ENCODE data around the gene SLC9A9. TPM values are rescaled to one million over a fixed set of nuclear protein-coding genes. Genes with fewer than 3 reads are reported as not detected.
"Not testable (repeated sequence)": the region's sequence is repeated elsewhere in the genome, so short reads cannot be mapped to it uniquely, and the experiment has no call there.

SLC9A9 gene
- total RNA-seq, 1 donor from 2014 or later = 3.5 TPM

GRCh38 chr3:143433787-143434378 is 414.4 kb downstream of the SLC9A9 start:
- Mint-ChIP-seq H3K36me3 (ENCODE audit: unreplicated experiment) (no peaks in the 10 kb centered on the region), H3K27ac (ENCODE audit: unreplicated experiment) (no peak overlapping the region), H3K4me1 (ENCODE audit: unreplicated experiment) (peaks cover 1% of the 10 kb centered on the region), H3K4me3 (ENCODE audit: unreplicated experiment) (no peak overlapping the region), H3K9me3 (ENCODE audit: unreplicated experiment) (no peaks in the 10 kb centered on the region), H3K27me3 (ENCODE audit: unreplicated experiment) (no peaks in the 10 kb centered on the region)
- DNase-seq (ENCODE audit: extremely low spot score, unreplicated experiment) = no peak
- peak; percentile 48 for TF ChIP-seq CTCF (IDR thresholded peaks at IDR 0.05)

- not testable (repeated sequence) for H3K4me3 Mint-ChIP-seq (ENCODE audit: unreplicated experiment); DNase-seq (ENCODE audit: extremely low spot score, unreplicated experiment); H3K27ac Mint-ChIP-seq (ENCODE audit: unreplicated experiment); H3K9me3 Mint-ChIP-seq (ENCODE audit: unreplicated experiment); H3K27me3 Mint-ChIP-seq (ENCODE audit: unreplicated experiment); H3K36me3 Mint-ChIP-seq (ENCODE audit: unreplicated experiment)
- peaks cover 11% of the 10 kb centered on the region for H3K4me1 Mint-ChIP-seq (ENCODE audit: unreplicated experiment)
These were observed 417.0 kb downstream of the SLC9A9 start for GRCh38 chr3:143431298-143431697.

- no peaks in the 10 kb centered on the region for H3K27me3 Mint-ChIP-seq (ENCODE audit: unreplicated experiment)
- no peak overlapping the region for H3K4me3 Mint-ChIP-seq (ENCODE audit: unreplicated experiment)
- no peaks in the 10 kb centered on the region for H3K36me3 Mint-ChIP-seq (ENCODE audit: unreplicated experiment)
- DNase-seq (ENCODE audit: extremely low spot score, unreplicated experiment) = no peak
- TF ChIP-seq CTCF (IDR thresholded peaks at IDR 0.05) = no peak
- no peaks in the 10 kb centered on the region for H3K9me3 Mint-ChIP-seq (ENCODE audit: unreplicated experiment)
- H3K4me1 Mint-ChIP-seq (ENCODE audit: unreplicated experiment) = peaks cover 11% of the 10 kb centered on the region
- H3K27ac Mint-ChIP-seq (ENCODE audit: unreplicated experiment) = no peak overlapping the region
These were observed 417.7 kb downstream of the SLC9A9 start for GRCh38 chr3:143430568-143430967.

GRCh38 chr3:143429628-143430514 is 418.4 kb downstream of the SLC9A9 start:
- no peak for TF ChIP-seq CTCF (IDR thresholded peaks at IDR 0.05)
- Mint-ChIP-seq H3K4me1 (ENCODE audit: unreplicated experiment) (peaks cover 11% of the 10 kb centered on the region), H3K27ac (ENCODE audit: unreplicated experiment) (no peak overlapping the region), H3K27me3 (ENCODE audit: unreplicated experiment) (no peaks in the 10 kb centered on the region), H3K9me3 (ENCODE audit: unreplicated experiment) (peaks cover 1% of the 10 kb centered on the region), H3K36me3 (ENCODE audit: unreplicated experiment) (no peaks in the 10 kb centered on the region), H3K4me3 (ENCODE audit: unreplicated experiment) (no peak overlapping the region)
- no peak for DNase-seq (ENCODE audit: extremely low spot score, unreplicated experiment)

- H3K4me3 Mint-ChIP-seq (ENCODE audit: unreplicated experiment) = no peak overlapping the region
- TF ChIP-seq CTCF (IDR thresholded peaks at IDR 0.05) = no peak
- peaks cover 3% of the 10 kb centered on the region for H3K9me3 Mint-ChIP-seq (ENCODE audit: unreplicated experiment)
- no peak for DNase-seq (ENCODE audit: extremely low spot score, unreplicated experiment)
- H3K36me3 Mint-ChIP-seq (ENCODE audit: unreplicated experiment) = no peaks in the 10 kb centered on the region
- H3K4me1 Mint-ChIP-seq (ENCODE audit: unreplicated experiment) = peaks cover 13% of the 10 kb centered on the region
- H3K27ac Mint-ChIP-seq (ENCODE audit: unreplicated experiment) = no peak overlapping the region
- H3K27me3 Mint-ChIP-seq (ENCODE audit: unreplicated experiment) = no peaks in the 10 kb centered on the region
These were observed 420.0 kb downstream of the SLC9A9 start for GRCh38 chr3:143428294-143428693.

All from osteocyte (in vitro differentiated cells).